Measurements from ENCODE around the gene MYBPC2. TPM values are rescaled to one million over a fixed set of nuclear protein-coding genes. Genes with fewer than 3 reads are reported as not detected.

The MYBPC2 gene
- total and polyA plus RNA-seq, 7 donors = 0.95 TPM; not detected in 6

- DNase-seq = no peak
- H3K4me3 ChIP-seq = no peak overlapping the region
- H3K36me3 ChIP-seq = peaks cover 0 to 11% (median 0%) of the 10 kb centered on the region in 4 donors
- intact Hi-C loops (cut with DNase I) = no loop called here
- 88 to 90% methylated on average over 11 of the region's 11 CpGs for WGBS, 2 donors
- peaks cover 0 to 15% (median 9%) of the 10 kb centered on the region in 4 donors for H3K4me1 ChIP-seq
- no peak for TF ChIP-seq EP300 (IDR thresholded peaks at IDR 0.05)
- no peak for TF ChIP-seq POLR2AphosphoS5 (IDR thresholded peaks at IDR 0.05)
- TF ChIP-seq CTCF (IDR thresholded peaks at IDR 0.05) = no peak
- no peak for TF ChIP-seq POLR2A (IDR thresholded peaks at IDR 0.05)
- no peaks in the 10 kb centered on the region for H3K27me3 ChIP-seq
- no peaks in the 10 kb centered on the region for H3K9me3 ChIP-seq
- no peak overlapping the region for H3K27ac ChIP-seq
Observed at GRCh38 chr19:50509366-50509765, 76.7 kb downstream of the MYBPC2 start.

DNA sequence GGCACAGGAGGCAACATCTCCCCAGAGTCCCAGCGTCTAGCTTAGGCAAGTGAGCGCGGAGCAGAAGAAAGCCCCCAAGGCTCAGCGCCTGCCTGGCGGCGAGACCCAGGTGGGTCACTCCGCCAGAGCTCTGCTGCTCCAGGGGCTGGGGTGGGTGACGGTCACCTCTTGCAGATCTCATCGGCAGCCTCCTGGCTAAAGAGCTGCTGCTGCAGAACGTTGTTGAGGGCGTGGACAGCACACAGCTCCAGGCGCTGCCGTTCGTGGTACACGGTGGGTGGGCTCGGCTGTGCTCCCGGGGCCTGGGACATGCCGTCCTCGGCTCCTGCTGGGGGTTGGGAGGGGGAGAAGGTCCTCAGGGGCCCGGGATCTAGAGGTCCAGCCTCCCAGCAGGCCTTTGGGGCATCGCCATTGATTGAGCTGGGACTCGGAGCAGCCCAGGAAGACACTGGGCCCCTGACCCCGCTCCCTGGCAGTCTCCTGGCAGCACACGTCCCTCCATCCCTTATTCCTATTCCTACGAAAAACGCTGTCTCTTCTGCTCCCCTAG is 77.5 kb downstream of the MYBPC2 start:
- H3K27me3 ChIP-seq = peaks cover 0 to 2% (median 0%) of the 10 kb centered on the region in 3 donors
- intact Hi-C loops (cut with DNase I) = loop anchor here (2.0 to 10.0 kb wide), 2 partner anchors 141 to 215 kb away; partner anchors contain the start of gene CLEC11A
- TF ChIP-seq POLR2A (IDR thresholded peaks at IDR 0.05) (no peak), POLR2AphosphoS5 (IDR thresholded peaks at IDR 0.05) (no peak), EP300 (IDR thresholded peaks at IDR 0.05) (no peak), CTCF (IDR thresholded peaks at IDR 0.05) (no peak)
- H3K9me3 ChIP-seq = no peaks in the 10 kb centered on the region
- peaks cover 0 to 15% (median 9%) of the 10 kb centered on the region in 4 donors for H3K4me1 ChIP-seq
- H3K27ac ChIP-seq = peak overlapping the region; percentile 76 to 80 (median 78)
- H3K36me3 ChIP-seq = peaks cover 0 to 11% (median 0%) of the 10 kb centered on the region in 4 donors
- no peak for DNase-seq
- WGBS, 2 donors = 69 to 73% methylated on average over 26 of the region's 26 CpGs
- peak overlapping the region; percentile 56 to 94 (median 80) for H3K4me3 ChIP-seq

DNA sequence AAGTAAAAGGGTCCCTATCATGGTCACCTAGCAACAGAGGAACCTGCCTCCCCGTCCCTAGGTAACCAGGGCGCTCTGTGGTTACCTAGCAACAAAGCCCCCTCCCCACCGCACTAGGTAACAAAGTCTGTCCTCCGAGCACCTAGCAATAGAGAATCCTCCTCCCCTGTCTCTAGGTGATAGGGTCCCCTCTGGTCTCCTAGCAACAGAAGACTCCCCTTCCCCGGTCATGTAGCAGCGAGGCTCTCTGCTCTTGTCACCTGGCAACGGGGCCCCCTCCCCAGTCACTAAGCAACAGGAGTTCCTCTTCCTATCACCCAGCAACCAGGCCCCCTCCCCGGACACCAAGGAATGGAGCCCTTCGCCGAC is 78.0 kb downstream of the MYBPC2 start:
- TF ChIP-seq EP300 (IDR thresholded peaks at IDR 0.05) = no peak
- TF ChIP-seq POLR2AphosphoS5 (IDR thresholded peaks at IDR 0.05) = no peak
- TF ChIP-seq CTCF (IDR thresholded peaks at IDR 0.05) = no peak
- no peak for TF ChIP-seq POLR2A (IDR thresholded peaks at IDR 0.05)
- Histone ChIP-seq H3K27me3 (peaks cover 0 to 7% (median 0%) of the 10 kb centered on the region in 3 donors), H3K27ac (peak overlapping the region; percentile 76 to 80 (median 78)), H3K36me3 (peaks cover 0 to 7% (median 0%) of the 10 kb centered on the region in 4 donors), H3K4me1 (peaks cover 0 to 15% (median 9%) of the 10 kb centered on the region in 4 donors), H3K9me3 (no peaks in the 10 kb centered on the region), H3K4me3 (peak overlapping the region; percentile 56 to 94 (median 80))
- DNase-seq = no peak
- intact Hi-C loops (cut with DNase I) = loop anchor here (1.0 to 10.0 kb wide), 3 partner anchors 34 to 214 kb away; partner anchors contain the start of genes CLEC11A, EMC10 and GARIN5A
- 9% methylated on average over 10 of the region's 10 CpGs for WGBS, 2 donors

DNA sequence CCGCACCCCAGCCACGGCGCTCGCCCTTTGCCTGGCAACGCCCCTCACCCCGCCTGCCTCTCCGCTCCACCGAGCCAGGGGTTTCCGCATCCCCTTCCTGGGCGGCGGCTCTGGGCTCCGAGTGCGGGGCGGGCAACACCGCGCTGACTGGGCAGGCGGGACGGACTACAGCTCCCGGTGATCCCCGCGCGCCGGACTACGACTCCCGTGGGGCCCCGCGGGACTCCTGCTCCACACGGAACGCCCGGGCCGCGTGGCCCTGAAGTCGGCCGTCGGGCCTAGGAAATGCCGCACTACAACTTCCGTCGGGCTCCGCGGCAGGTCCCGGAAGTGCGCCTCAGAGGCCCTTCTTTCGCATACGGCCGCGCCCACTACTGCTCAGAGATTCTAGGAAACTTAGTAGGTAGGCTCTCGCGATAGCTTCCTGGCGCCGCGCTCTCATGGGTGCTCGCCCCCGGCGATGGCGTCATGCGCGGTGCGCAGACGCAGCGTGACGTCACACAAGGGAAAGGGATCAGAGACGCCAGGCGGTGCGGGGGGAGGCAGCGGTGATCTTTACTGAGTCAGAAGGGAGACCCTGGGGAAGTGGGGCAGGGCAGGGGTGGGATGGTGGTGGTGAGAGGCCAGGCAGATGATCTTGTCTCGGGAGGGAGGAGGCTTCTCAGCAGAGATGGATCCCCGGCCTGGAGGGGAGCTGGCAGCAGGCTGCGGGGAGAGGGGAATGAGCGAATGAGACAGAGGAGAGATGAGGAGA is 78.6 kb downstream of the MYBPC2 start, which contains the start of gene JOSD2:
JOSD2 (minus strand) TSS at position 123 of the 754 bp plus-strand sequence. CDS start 760 bp downstream, outside the sequence.
- DNase-seq = peak; percentile 99
- Histone ChIP-seq H3K4me3 (peak within 1 kb of the TSS; percentile 56 to 94 (median 80)), H3K27ac (peak within 1 kb of the TSS; percentile 76 to 80 (median 78)), H3K27me3 (peaks cover 0 to 10% (median 0%) of the 10 kb centered on the region in 3 donors), H3K9me3 (no peaks in the 10 kb centered on the region), H3K36me3 (peaks cover 0 to 2% (median 0%) of the 10 kb centered on the region in 4 donors), H3K4me1 (peaks cover 0 to 15% (median 9%) of the 10 kb centered on the region in 4 donors)
- intact Hi-C loops (cut with DNase I) = loop anchor here (1.0 to 10.0 kb wide), 3 partner anchors 35 to 214 kb away; partner anchors contain the start of genes CLEC11A, EMC10 and GARIN5A
- 2% methylated on average over 69 of the region's 69 CpGs for WGBS, 2 donors
- peak in 1 of 4 donors; percentile 50 for TF ChIP-seq EP300 (IDR thresholded peaks at IDR 0.05)
- TF ChIP-seq POLR2A (IDR thresholded peaks at IDR 0.05) = peak in 1 of 2 donors; percentile 62
- peak; percentile 56 to 84 (median 76) for TF ChIP-seq POLR2AphosphoS5 (IDR thresholded peaks at IDR 0.05)
- TF ChIP-seq CTCF (IDR thresholded peaks at IDR 0.05) = no peak

Data from sigmoid colon (tissue), 7 donors.